Sigmoid colon (tissue), 4 donors: ENCODE results near the gene SFMBT1.

Experiments
- EP300 ChIP-seq, 4 donors: sonication (generic); formaldehyde crosslinking; IDR thresholded peaks; one replicate each; pipeline ENCODE4 v1.6.1; 2017; ENCODE audit warnings: antibody characterized with exemption in 4 of 4
- POLR2A ChIP-seq, 2 donors: fragments of 450-650 bp; IDR thresholded peaks; one replicate each; pipeline ENCODE4 v1.6.1; 2016; ENCODE audit warnings: antibody characterized with exemption in 2 of 2, mild to moderate bottlenecking in 2 of 2, moderate library complexity in 2 of 2
- TF ChIP-seq, protein P1 (sequence below), 4 experiments: fragments of 450-650 bp in 3 of 4; fragments of 200-600 bp in 1 of 4; IDR thresholded peaks; one replicate each; pipeline ENCODE4 v1.5.1; 2016 to 2019; ENCODE audit warnings: antibody characterized with exemption in 4 of 4, mild to moderate bottlenecking in 3 of 4, moderate library complexity in 2 of 4

DNA sequence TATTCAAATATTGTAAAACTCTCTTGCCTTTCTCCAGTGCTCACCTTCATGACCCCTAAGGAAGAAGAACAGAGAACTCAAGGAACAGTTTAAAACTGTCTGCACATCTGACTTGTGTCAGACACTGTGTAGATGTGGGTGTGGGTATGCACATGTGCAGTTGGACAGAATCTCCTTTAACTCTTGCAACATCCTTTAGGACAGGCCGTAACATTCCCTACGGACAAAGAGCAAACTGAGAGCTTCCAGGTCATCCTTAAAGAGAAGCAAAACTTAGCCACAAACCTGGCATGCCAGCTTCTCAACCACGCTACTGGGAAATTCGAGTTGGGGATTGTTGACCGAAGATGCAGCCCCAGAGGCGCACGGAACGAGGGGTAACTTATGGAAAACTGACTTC lies 4.1 kb upstream of the SFMBT1 start:
- TF ChIP-seq, protein P1, sequence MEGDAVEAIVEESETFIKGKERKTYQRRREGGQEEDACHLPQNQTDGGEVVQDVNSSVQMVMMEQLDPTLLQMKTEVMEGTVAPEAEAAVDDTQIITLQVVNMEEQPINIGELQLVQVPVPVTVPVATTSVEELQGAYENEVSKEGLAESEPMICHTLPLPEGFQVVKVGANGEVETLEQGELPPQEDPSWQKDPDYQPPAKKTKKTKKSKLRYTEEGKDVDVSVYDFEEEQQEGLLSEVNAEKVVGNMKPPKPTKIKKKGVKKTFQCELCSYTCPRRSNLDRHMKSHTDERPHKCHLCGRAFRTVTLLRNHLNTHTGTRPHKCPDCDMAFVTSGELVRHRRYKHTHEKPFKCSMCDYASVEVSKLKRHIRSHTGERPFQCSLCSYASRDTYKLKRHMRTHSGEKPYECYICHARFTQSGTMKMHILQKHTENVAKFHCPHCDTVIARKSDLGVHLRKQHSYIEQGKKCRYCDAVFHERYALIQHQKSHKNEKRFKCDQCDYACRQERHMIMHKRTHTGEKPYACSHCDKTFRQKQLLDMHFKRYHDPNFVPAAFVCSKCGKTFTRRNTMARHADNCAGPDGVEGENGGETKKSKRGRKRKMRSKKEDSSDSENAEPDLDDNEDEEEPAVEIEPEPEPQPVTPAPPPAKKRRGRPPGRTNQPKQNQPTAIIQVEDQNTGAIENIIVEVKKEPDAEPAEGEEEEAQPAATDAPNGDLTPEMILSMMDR (IDR thresholded peaks at IDR 0.05): no peak
- TF ChIP-seq EP300 (IDR thresholded peaks at IDR 0.05) (no peak), POLR2A (IDR thresholded peaks at IDR 0.05) (no peak)
